GM18909 (cell line): Measurements from ENCODE around the gene ATOSB.

Experiments used
- ATAC-seq: cut with Tn5 transposase; IDR thresholded peaks from one replicate; pipeline ENCODE4 v1.9.1; 2021; ENCODE audit warnings: mild to moderate bottlenecking; ENCODE audit not compliant: unreplicated experiment, poor library complexity

ATOSB gene

GRCh38 chr9:35114840-35115628 is 628 bp downstream of the ATOSB start:
- ATAC-seq: no peak

GRCh38 chr9:35114113-35114839 is 1.4 kb downstream of the ATOSB start:
- ATAC-seq: no peak

- ATAC-seq: no peak
Observed at GRCh38 chr9:35112257-35113020, 3.2 kb downstream of the ATOSB start.

- peak; percentile 78 for ATAC-seq
Observed at GRCh38 chr9:35111001-35111933, 4.4 kb downstream of the ATOSB start.

GRCh38 chr9:35110327-35110761 is 5.3 kb downstream of the ATOSB start:
- ATAC-seq: no peak

- ATAC-seq: no peak
Observed at GRCh38 chr9:35108946-35109575, 6.6 kb downstream of the ATOSB start.

GRCh38 chr9:35108461-35108860 is 7.2 kb downstream of the ATOSB start:
- ATAC-seq: no peak

- no peak for ATAC-seq
Observed at GRCh38 chr9:35107297-35108290, 8.1 kb downstream of the ATOSB start.

GRCh38 chr9:35106343-35106730 is 9.3 kb downstream of the ATOSB start:
- no peak for ATAC-seq

GRCh38 chr9:35105571-35106342 is 9.9 kb downstream of the ATOSB start:
- ATAC-seq: no peak

GRCh38 chr9:35105126-35105525 is 10.5 kb downstream of the ATOSB start:
- no peak for ATAC-seq

GRCh38 chr9:35104586-35104985 is 11.1 kb downstream of the ATOSB start:
- ATAC-seq: no peak

GRCh38 chr9:35103660-35104191 is 11.9 kb downstream of the ATOSB start:
- ATAC-seq: no peak

- peak; percentile 94 for ATAC-seq
Observed at GRCh38 chr9:35102769-35103659, 12.6 kb downstream of the ATOSB start, which contains the start of gene STOML2. STOML2 (minus strand) TSS chr9:35103131; CDS start chr9:35103094, 37 bp downstream.

GRCh38 chr9:35102465-35102768 is 13.2 kb downstream of the ATOSB start:
- peak; percentile 7 for ATAC-seq

GRCh38 chr9:35097573-35097972 is 18.1 kb downstream of the ATOSB start:
- no peak for ATAC-seq
